Osteoblast (primary cell): ENCODE data around the gene ENTR1. TPM values are rescaled to one million over a fixed set of nuclear protein-coding genes. Genes with fewer than 3 reads are reported as not detected.

Experiments used
- DNase-seq: peaks from one replicate; pipeline ENCODE4 v3.0.0; 2011; ENCODE audit warnings: low spot score, mixed read lengths; ENCODE audit not compliant: insufficient read length; ENCODE audit errors: missing footprints
- H2AFZ ChIP-seq: 2 replicates; pipeline ENCODE4 v1.6.0; 2011; ENCODE audit warnings: mild to moderate bottlenecking, low read length
- H3K27ac ChIP-seq: 2 replicates; pipeline ENCODE4 v1.5.1; 2011; ENCODE audit warnings: mild to moderate bottlenecking, low read depth, low read length, moderate library complexity
- H3K27me3 ChIP-seq: 2 replicates; pipeline ENCODE4 v1.6.0; 2012; ENCODE audit warnings: mild to moderate bottlenecking, control low read depth, inconsistent platforms, low read length, moderate library complexity; ENCODE audit not compliant: insufficient read depth
- H3K36me3 ChIP-seq: 2 replicates; pipeline ENCODE4 v1.5.1; 2011; ENCODE audit warnings: mild to moderate bottlenecking, low read length, control low read depth, moderate library complexity; ENCODE audit not compliant: insufficient read depth
- H3K4me1 ChIP-seq: 2 replicates; pipeline ENCODE4 v1.5.1; 2011; ENCODE audit warnings: mild to moderate bottlenecking, low read length, control low read depth, moderate library complexity; ENCODE audit not compliant: insufficient read depth
- H3K4me2 ChIP-seq: 2 replicates; pipeline ENCODE4 v1.6.0; 2011; ENCODE audit warnings: mild to moderate bottlenecking, low read length; ENCODE audit not compliant: insufficient read depth
- H3K4me3 ChIP-seq: fragments of 200-600 bp; sonication (generic); 3 replicates; pipeline ENCODE4 v1.5.1; 2012; ENCODE audit warnings: mild to moderate bottlenecking, low read length, inconsistent platforms; ENCODE audit not compliant: insufficient read depth
- H3K79me2 ChIP-seq: 2 replicates; pipeline ENCODE4 v1.6.0; 2012; ENCODE audit warnings: mild to moderate bottlenecking, low read length, control low read depth, inconsistent platforms; ENCODE audit not compliant: insufficient read depth
- H3K9me3 ChIP-seq: 2 replicates; pipeline ENCODE4 v1.5.1; 2011; ENCODE audit warnings: low read depth, low read length, control low read depth
- H4K20me1 ChIP-seq: 2 replicates; pipeline ENCODE4 v1.6.0; 2012; ENCODE audit warnings: mild to moderate bottlenecking, low read length, control low read depth; ENCODE audit not compliant: insufficient read depth
- total RNA-seq: library from RNA; depleted of rRNA; stranded (reverse); fragments of >200 nt; gene quantifications from 2 replicates; pipeline ENCODE4 v1.2.3, GENCODE V29; 2012
- TF ChIP-seq, protein P1 (sequence below): IDR thresholded peaks from 2 replicates; pipeline ENCODE4 v1.5.1; 2011; ENCODE audit warnings: mild to moderate bottlenecking, low read depth, low read length, moderate library complexity; ENCODE audit errors: extremely low read depth

Gene ENTR1
- total RNA-seq: 37.4 and 40.2 TPM in 2 replicates

GRCh38 chr9:136410500-136411287, at the start of gene ENTR1, which contains the start of gene PMPCA:
TSS of gene ENTR1 (minus strand) at chr9:136410614. CDS start at chr9:136410397, 217 bp downstream.
TSS of gene PMPCA (plus strand) at chr9:136410658. CDS start at chr9:136410669, 11 bp downstream.
- peak within 1 kb of the TSS; percentile 77 for H2AFZ ChIP-seq
- TF ChIP-seq, protein P1, sequence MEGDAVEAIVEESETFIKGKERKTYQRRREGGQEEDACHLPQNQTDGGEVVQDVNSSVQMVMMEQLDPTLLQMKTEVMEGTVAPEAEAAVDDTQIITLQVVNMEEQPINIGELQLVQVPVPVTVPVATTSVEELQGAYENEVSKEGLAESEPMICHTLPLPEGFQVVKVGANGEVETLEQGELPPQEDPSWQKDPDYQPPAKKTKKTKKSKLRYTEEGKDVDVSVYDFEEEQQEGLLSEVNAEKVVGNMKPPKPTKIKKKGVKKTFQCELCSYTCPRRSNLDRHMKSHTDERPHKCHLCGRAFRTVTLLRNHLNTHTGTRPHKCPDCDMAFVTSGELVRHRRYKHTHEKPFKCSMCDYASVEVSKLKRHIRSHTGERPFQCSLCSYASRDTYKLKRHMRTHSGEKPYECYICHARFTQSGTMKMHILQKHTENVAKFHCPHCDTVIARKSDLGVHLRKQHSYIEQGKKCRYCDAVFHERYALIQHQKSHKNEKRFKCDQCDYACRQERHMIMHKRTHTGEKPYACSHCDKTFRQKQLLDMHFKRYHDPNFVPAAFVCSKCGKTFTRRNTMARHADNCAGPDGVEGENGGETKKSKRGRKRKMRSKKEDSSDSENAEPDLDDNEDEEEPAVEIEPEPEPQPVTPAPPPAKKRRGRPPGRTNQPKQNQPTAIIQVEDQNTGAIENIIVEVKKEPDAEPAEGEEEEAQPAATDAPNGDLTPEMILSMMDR: no peak
- H3K36me3 ChIP-seq: peaks cover 51% of the 10 kb centered on the region
- peak within 1 kb of the TSS; percentile 99 for H3K4me2 ChIP-seq
- H3K9me3 ChIP-seq: no peaks in the 10 kb centered on the region
- peaks cover 40% of the 10 kb centered on the region for H4K20me1 ChIP-seq
- H3K4me3 ChIP-seq: peak within 1 kb of the TSS; percentile 97
- peak; percentile 100 for DNase-seq
- peak within 1 kb of the TSS; percentile 96 for H3K27ac ChIP-seq
- H3K79me2 ChIP-seq: peaks cover 71% of the 10 kb centered on the region
- no peaks in the 10 kb centered on the region for H3K27me3 ChIP-seq
- peaks cover 20% of the 10 kb centered on the region for H3K4me1 ChIP-seq

- H2AFZ ChIP-seq: no peak overlapping the region
- no peak overlapping the region for H3K4me3 ChIP-seq
- no peaks in the 10 kb centered on the region for H3K4me1 ChIP-seq
- H3K79me2 ChIP-seq: peaks cover 20% of the 10 kb centered on the region
- TF ChIP-seq, protein P1: no peak
- H3K9me3 ChIP-seq: no peaks in the 10 kb centered on the region
- no peak for DNase-seq
- peaks cover 90% of the 10 kb centered on the region for H3K36me3 ChIP-seq
- H3K27me3 ChIP-seq: no peaks in the 10 kb centered on the region
- peaks cover 13% of the 10 kb centered on the region for H4K20me1 ChIP-seq
- no peak overlapping the region for H3K27ac ChIP-seq
- H3K4me2 ChIP-seq: no peak overlapping the region
These were observed 49.0 kb upstream of the ENTR1 start for GRCh38 chr9:136459425-136459824.

GRCh38 chr9:136457326-136457725, 46.9 kb upstream of the ENTR1 start:
- Histone ChIP-seq H3K4me2 (no peak overlapping the region), H3K27me3 (no peaks in the 10 kb centered on the region), H3K4me1 (no peaks in the 10 kb centered on the region), H4K20me1 (peaks cover under 1% of the 10 kb centered on the region), H2AFZ (no peak overlapping the region), H3K36me3 (peaks cover 86% of the 10 kb centered on the region), H3K9me3 (no peaks in the 10 kb centered on the region), H3K79me2 (peaks cover 11% of the 10 kb centered on the region), H3K27ac (no peak overlapping the region), H3K4me3 (no peak overlapping the region)
- DNase-seq: no peak
- TF ChIP-seq, protein P1: no peak

GRCh38 chr9:136456258-136456657, 45.8 kb upstream of the ENTR1 start:
- Histone ChIP-seq H3K27ac (no peak overlapping the region), H3K36me3 (peaks cover 85% of the 10 kb centered on the region), H3K27me3 (no peaks in the 10 kb centered on the region), H3K4me2 (no peak overlapping the region), H3K4me1 (no peaks in the 10 kb centered on the region), H3K4me3 (no peak overlapping the region), H3K9me3 (no peaks in the 10 kb centered on the region), H4K20me1 (no peaks in the 10 kb centered on the region), H3K79me2 (peaks cover 8% of the 10 kb centered on the region), H2AFZ (no peak overlapping the region)
- TF ChIP-seq, protein P1: no peak
- no peak for DNase-seq
